Thoracic aorta (tissue), 2 donors: ENCODE data around the gene CTSO. TPM values are rescaled to one million over a fixed set of nuclear protein-coding genes. Genes with fewer than 3 reads are reported as not detected.

Experiments
- ATAC-seq: fragments of 150-250 bp; one replicate; pipeline ENCODE4 v1.8.0; 2017; ENCODE audit warnings: low read depth; ENCODE audit not compliant: insufficient number of reproducible peaks, low FRiP score
- DNase-seq: peaks from one replicate; pipeline ENCODE4 v3.0.0-alpha.2; 2020; ENCODE audit warnings: low spot score
- H3K27ac ChIP-seq, 2 donors: fragments of 200-600 bp; sonication (generic); 1 replicate in 1 of 2; 2 replicates in 1 of 2; pipeline ENCODE4 v1.5.1; 2016; ENCODE audit warnings: mild to moderate bottlenecking in 2 of 2, moderate library complexity in 2 of 2
- H3K27me3 ChIP-seq: fragments of 200-600 bp; sonication (generic); replicated peaks from 2 replicates; pipeline ENCODE4 v1.6.0; 2016; ENCODE audit warnings: mild to moderate bottlenecking; ENCODE audit not compliant: insufficient read depth
- H3K36me3 ChIP-seq: fragments of 200-600 bp; sonication (generic); one replicate; pipeline ENCODE4 v1.5.1; 2016
- H3K4me1 ChIP-seq, 2 donors: fragments of 200-600 bp; sonication (generic); 1 replicate in 1 of 2; 2 replicates in 1 of 2; pipeline versions ENCODE4 v1.5.1 to v1.6.0; 2016; ENCODE audit warnings: low read depth in 2 of 2, mild to moderate bottlenecking in 1 of 2; ENCODE audit not compliant: control insufficient read depth in 1 of 2
- H3K4me3 ChIP-seq: fragments of 200-600 bp; sonication (generic); 2 replicates; pipeline ENCODE4 v1.5.1; 2016; ENCODE audit warnings: mild to moderate bottlenecking
- H3K9me3 ChIP-seq: fragments of 200-600 bp; sonication (generic); 2 replicates; pipeline ENCODE4 v1.5.1; 2016
- CTCF ChIP-seq: fragments of 200-600 bp; sonication (generic); IDR thresholded peaks from one replicate; pipeline ENCODE4 v1.5.1; 2019; ENCODE audit warnings: antibody characterized with exemption
- total RNA-seq, 2 donors: library from RNA; depleted of rRNA; stranded (reverse); fragments of >200 nt; gene quantifications; one replicate each; pipeline versions ENCODE4 v1.1.0 to v1.2.3, GENCODE V29; 2016

CTSO gene
- total RNA-seq, 2 donors from 2014 or later: 31.1 to 36.6 TPM

- Histone ChIP-seq H3K4me1 (no peaks in the 10 kb centered on the region), H3K36me3 (no peaks in the 10 kb centered on the region), H3K9me3 (no peaks in the 10 kb centered on the region), H3K4me3 (no peak overlapping the region), H3K27ac (no peak overlapping the region), H3K27me3 (no peaks in the 10 kb centered on the region)
- DNase-seq (no peak), ATAC-seq (no peak)
- TF ChIP-seq CTCF: no peak
Observed at GRCh38 chr4:155964016-155964891, 10.6 kb upstream of the CTSO start.

- Histone ChIP-seq H3K9me3 (no peaks in the 10 kb centered on the region), H3K36me3 (no peaks in the 10 kb centered on the region), H3K4me1 (no peaks in the 10 kb centered on the region), H3K27ac (no peak overlapping the region), H3K4me3 (no peak overlapping the region), H3K27me3 (no peaks in the 10 kb centered on the region)
- DNase-seq: no peak
- TF ChIP-seq CTCF: no peak
- no peak for ATAC-seq
Observed at GRCh38 chr4:155962767-155963166, 9.1 kb upstream of the CTSO start.

GRCh38 chr4:155961575-155961974 lies 7.9 kb upstream of the CTSO start:
- ATAC-seq: no peak
- no peaks in the 10 kb centered on the region for H3K27me3 ChIP-seq
- no peak for DNase-seq
- H3K36me3 ChIP-seq: no peaks in the 10 kb centered on the region
- no peak for TF ChIP-seq CTCF
- H3K9me3 ChIP-seq: no peaks in the 10 kb centered on the region
- H3K4me3 ChIP-seq: no peak overlapping the region
- H3K27ac ChIP-seq: no peak overlapping the region
- H3K4me1 ChIP-seq: no peaks in the 10 kb centered on the region

- TF ChIP-seq CTCF: no peak
- no peaks in the 10 kb centered on the region for H3K36me3 ChIP-seq
- ATAC-seq (no peak), DNase-seq (no peak)
- no peak overlapping the region for H3K27ac ChIP-seq
- no peaks in the 10 kb centered on the region for H3K9me3 ChIP-seq
- H3K4me1 ChIP-seq: no peaks in the 10 kb centered on the region
- no peak overlapping the region for H3K4me3 ChIP-seq
- H3K27me3 ChIP-seq: no peaks in the 10 kb centered on the region
Observed at GRCh38 chr4:155960522-155960921, 6.9 kb upstream of the CTSO start.

GRCh38 chr4:155959417-155959816 lies 5.8 kb upstream of the CTSO start:
- H3K36me3 ChIP-seq: no peaks in the 10 kb centered on the region
- no peak overlapping the region for H3K4me3 ChIP-seq
- no peak for ATAC-seq
- no peaks in the 10 kb centered on the region for H3K27me3 ChIP-seq
- no peak for TF ChIP-seq CTCF
- no peaks in the 10 kb centered on the region for H3K9me3 ChIP-seq
- no peak for DNase-seq
- peaks cover 0 to under 1% of the 10 kb centered on the region in 2 donors for H3K4me1 ChIP-seq
- no peak overlapping the region for H3K27ac ChIP-seq
